ENCODE results near the gene KCNJ16.

The KCNJ16 gene

DNA sequence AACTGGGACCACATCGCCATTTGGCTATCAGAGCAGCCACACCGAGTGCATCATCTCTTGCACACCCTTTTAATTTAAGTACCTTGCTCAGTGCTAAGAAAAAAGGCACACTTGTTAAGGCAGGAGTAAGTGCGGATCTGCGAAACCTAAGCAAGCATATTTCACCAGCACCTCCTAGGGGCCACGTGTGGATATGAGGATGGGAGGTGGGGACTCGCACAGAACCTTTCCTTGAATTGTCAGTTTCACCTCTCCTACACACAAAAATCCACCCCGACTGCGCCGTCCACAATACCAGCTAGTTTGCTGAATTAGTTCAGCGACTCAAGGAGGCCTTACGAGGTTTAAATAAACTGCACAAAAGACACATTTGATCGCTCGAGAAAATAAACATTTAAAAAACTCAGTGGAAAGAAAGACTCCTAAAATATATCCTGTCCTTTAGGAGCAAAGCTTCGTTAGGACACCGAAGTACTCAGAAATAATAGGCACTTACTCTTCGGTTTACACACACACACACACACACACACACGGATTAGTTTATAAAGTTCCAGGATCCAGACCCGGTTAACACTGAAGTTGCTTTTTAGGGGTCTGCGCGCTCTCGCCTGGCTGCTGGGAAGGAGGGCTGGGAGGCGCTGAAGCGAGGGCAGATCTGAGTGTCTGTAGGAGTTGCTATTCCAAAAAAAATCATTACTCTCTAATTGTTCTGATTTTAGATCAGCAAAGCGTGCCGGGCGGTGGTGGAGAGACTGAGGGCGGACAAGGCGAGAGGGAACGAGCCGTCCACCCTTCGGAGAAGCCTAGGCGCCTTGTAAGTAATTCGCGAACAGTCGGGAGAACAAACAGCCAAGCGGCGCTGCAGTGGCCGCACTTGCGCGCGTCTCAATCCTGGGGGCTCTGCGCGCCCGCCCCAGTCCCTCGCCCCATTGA lies 93.3 kb downstream of the KCNJ16 start:
- H3K9me3 ChIP-seq (ENCODE audit: insufficient read depth, low read length): no peaks in the 10 kb centered on the region
- TF ChIP-seq EZH2phosphoT487 (IDR thresholded peaks at IDR 0.05; ENCODE audit: low read depth): no peak
- TF ChIP-seq, protein P1, sequence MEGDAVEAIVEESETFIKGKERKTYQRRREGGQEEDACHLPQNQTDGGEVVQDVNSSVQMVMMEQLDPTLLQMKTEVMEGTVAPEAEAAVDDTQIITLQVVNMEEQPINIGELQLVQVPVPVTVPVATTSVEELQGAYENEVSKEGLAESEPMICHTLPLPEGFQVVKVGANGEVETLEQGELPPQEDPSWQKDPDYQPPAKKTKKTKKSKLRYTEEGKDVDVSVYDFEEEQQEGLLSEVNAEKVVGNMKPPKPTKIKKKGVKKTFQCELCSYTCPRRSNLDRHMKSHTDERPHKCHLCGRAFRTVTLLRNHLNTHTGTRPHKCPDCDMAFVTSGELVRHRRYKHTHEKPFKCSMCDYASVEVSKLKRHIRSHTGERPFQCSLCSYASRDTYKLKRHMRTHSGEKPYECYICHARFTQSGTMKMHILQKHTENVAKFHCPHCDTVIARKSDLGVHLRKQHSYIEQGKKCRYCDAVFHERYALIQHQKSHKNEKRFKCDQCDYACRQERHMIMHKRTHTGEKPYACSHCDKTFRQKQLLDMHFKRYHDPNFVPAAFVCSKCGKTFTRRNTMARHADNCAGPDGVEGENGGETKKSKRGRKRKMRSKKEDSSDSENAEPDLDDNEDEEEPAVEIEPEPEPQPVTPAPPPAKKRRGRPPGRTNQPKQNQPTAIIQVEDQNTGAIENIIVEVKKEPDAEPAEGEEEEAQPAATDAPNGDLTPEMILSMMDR (IDR thresholded peaks at IDR 0.05; ENCODE audit: low read depth, low read length): peak; percentile 11
- H2AFZ ChIP-seq (ENCODE audit: low read depth, low read length): no peak overlapping the region
- no peak overlapping the region for H3K4me2 ChIP-seq (ENCODE audit: low read length)
- peaks cover 11% of the 10 kb centered on the region for H3K4me1 ChIP-seq (ENCODE audit: low read length)
- H4K20me1 ChIP-seq (ENCODE audit: insufficient read depth, low read length): no peaks in the 10 kb centered on the region
- no peaks in the 10 kb centered on the region for H3K36me3 ChIP-seq (replicated peaks; ENCODE audit: low read depth, low read length)
- H3K9ac ChIP-seq (ENCODE audit: low read length): no peak overlapping the region
- no peaks in the 10 kb centered on the region for H3K79me2 ChIP-seq (ENCODE audit: low read length)
- no peak overlapping the region for H3K4me3 ChIP-seq (ENCODE audit: low read length)
- H3K27me3 ChIP-seq (ENCODE audit: low read depth, low read length): no peaks in the 10 kb centered on the region
- H3K27ac ChIP-seq (ENCODE audit: low read length): no peak overlapping the region

DNA sequence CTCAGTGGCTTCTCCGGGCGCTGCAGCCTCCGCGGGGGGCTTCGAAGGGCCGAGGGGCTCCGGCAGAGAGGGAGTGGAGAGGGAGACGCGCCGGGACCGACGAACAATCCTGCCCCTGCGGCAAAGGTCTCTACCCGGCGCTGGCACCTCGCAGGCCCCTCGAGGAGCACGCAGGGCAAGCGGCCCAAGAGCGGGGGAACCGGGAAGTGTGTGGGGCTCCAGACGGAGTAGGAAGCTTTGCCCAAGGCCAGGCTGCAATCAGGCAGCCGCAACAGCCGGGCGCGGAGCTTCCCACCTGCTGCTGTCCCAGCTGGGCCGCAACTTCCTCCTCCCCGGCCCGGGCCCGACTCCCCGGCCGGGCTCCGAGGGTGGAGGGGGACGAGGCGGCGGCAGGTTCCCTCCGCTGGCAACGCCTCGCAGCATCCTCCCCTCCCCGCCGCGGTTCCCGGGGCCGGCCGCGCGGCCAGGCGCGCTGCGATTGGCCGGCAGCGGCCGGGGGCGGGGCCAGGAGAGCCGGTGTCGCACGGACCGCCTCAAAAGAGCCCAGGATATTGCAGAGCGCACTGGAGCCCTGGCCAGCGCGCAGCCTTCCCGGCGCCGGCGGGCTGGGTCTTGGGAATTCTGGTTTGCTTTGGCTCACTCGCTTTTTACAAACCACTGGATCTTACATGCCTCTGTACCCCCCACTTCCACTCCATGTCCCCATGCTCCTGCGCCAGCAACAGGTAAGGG lies 94.1 kb downstream of the KCNJ16 start, which contains the start of gene KCNJ2:
KCNJ2 (plus strand) TSS at position 556 of the 732 bp plus-strand sequence. CDS start 5,508 bp downstream, outside the sequence.
- Histone ChIP-seq H4K20me1 (ENCODE audit: insufficient read depth, low read length) (no peaks in the 10 kb centered on the region), H3K27me3 (ENCODE audit: low read depth, low read length) (no peaks in the 10 kb centered on the region), H3K4me3 (ENCODE audit: low read length) (no peak within 1 kb of the TSS), H3K36me3 (replicated peaks; ENCODE audit: low read depth, low read length) (no peaks in the 10 kb centered on the region), H3K27ac (ENCODE audit: low read length) (no peak within 1 kb of the TSS), H3K79me2 (ENCODE audit: low read length) (no peaks in the 10 kb centered on the region), H3K4me2 (ENCODE audit: low read length) (no peak within 1 kb of the TSS), H3K4me1 (ENCODE audit: low read length) (peaks cover 14% of the 10 kb centered on the region), H2AFZ (ENCODE audit: low read depth, low read length) (no peak within 1 kb of the TSS), H3K9ac (ENCODE audit: low read length) (no peak within 1 kb of the TSS), H3K9me3 (ENCODE audit: insufficient read depth, low read length) (no peaks in the 10 kb centered on the region)
- no peak for TF ChIP-seq EZH2phosphoT487 (IDR thresholded peaks at IDR 0.05; ENCODE audit: low read depth)
- TF ChIP-seq, protein P1 (IDR thresholded peaks at IDR 0.05; ENCODE audit: low read depth, low read length): no peak

DNA sequence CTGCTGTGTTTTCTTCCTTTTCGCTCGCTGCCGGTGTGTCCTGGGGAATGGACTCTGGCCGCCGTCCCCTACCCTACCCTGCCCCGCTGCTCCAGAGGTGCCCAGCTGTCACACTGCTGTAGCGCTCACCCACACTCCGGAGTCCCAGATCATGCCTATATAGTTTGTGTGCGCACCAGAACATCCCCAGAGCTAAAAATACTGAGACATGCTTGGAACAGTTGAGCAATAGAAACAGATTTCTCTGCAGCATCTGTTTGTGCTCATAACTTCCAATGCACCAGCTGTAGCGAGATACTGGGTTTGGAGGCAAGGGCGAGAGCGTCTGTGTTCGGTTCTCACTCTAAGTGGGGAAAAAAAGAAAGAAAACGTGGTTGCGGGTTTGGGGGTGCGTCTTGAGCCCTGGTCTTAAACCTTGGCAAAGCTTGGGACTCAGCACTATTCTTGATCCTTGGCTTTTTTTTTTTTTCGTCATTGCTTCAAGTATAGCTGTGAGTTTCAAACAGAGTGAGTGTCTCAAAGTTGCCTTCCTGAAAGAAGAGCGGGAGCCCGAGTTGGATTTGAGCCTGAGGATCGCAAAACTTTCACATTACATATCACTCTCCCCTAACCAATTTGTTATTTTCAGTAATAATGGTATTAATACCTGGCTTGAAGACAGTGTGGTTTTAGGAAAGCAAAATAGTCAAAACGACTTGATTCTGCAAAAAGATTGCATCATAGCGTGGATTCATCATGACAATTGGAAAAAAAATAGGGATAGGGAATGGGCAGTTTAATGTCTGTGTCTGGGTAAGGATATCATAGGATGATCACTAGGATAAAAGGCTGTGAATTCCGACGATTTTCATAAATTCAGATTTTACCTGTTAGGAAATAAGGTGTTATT lies 94.9 kb downstream of the KCNJ16 start:
- Histone ChIP-seq H3K27me3 (ENCODE audit: low read depth, low read length) (no peaks in the 10 kb centered on the region), H3K9ac (ENCODE audit: low read length) (no peak overlapping the region)

More for the DNA sequence above, 94.9 kb downstream of the KCNJ16 start:
- Histone ChIP-seq H2AFZ (ENCODE audit: low read depth, low read length) (no peak overlapping the region), H3K4me1 (ENCODE audit: low read length) (peaks cover 14% of the 10 kb centered on the region), H3K4me3 (ENCODE audit: low read length) (no peak overlapping the region), H3K27ac (ENCODE audit: low read length) (no peak overlapping the region), H4K20me1 (ENCODE audit: insufficient read depth, low read length) (no peaks in the 10 kb centered on the region), H3K36me3 (replicated peaks; ENCODE audit: low read depth, low read length) (no peaks in the 10 kb centered on the region), H3K9me3 (ENCODE audit: insufficient read depth, low read length) (no peaks in the 10 kb centered on the region), H3K4me2 (ENCODE audit: low read length) (no peak overlapping the region), H3K79me2 (ENCODE audit: low read length) (no peaks in the 10 kb centered on the region)
- TF ChIP-seq, protein P1 (IDR thresholded peaks at IDR 0.05; ENCODE audit: low read depth, low read length): no peak
- no peak for TF ChIP-seq EZH2phosphoT487 (IDR thresholded peaks at IDR 0.05; ENCODE audit: low read depth)

Data from OCI-LY3 (cell line).